IMR-90 (cell line): ENCODE measurements around the gene ZNF274.

ENCODE experiments used
- BHLHE40 ChIP-seq: fragments of 150-350 bp; IDR thresholded peaks from 2 replicates; pipeline ENCODE4 v1.6.1; 2016; ENCODE audit warnings: mild to moderate bottlenecking, low read depth, low read length
- CTCF ChIP-seq: conservative IDR thresholded peaks from 2 replicates; pipeline ENCODE4 v1.5.1; 2012; ENCODE audit warnings: mild to moderate bottlenecking, low read depth, low read length, improper control_type of control experiment
- MAZ ChIP-seq: IDR thresholded peaks from 2 replicates; pipeline ENCODE4 v1.6.1; 2012; ENCODE audit warnings: low read depth, mild to moderate bottlenecking, low read length, improper control_type of control experiment, moderate library complexity, borderline replicate concordance
- MXI1 ChIP-seq: IDR thresholded peaks from 2 replicates; pipeline ENCODE4 v1.6.1; 2012; ENCODE audit warnings: low read depth, mild to moderate bottlenecking, low read length, moderate library complexity, borderline replicate concordance
- POLR2A ChIP-seq: IDR thresholded peaks from 2 replicates; pipeline ENCODE4 v1.6.1; 2012; ENCODE audit warnings: mild to moderate bottlenecking, low read depth, low read length
- USF2 ChIP-seq: fragments of 150-350 bp; IDR thresholded peaks from 2 replicates; pipeline ENCODE4 v1.6.1; 2017; ENCODE audit warnings: mild to moderate bottlenecking, antibody characterized with exemption, low read length, low read depth

GRCh38 chr19:58181902-58182576, 822 bp upstream of the ZNF274 start:
- TF ChIP-seq CTCF (peak; percentile 19; the same call in 1 of the 2 replicates), USF2 (no peak), BHLHE40 (no peak), POLR2A (no peak), MXI1 (no peak), MAZ (no peak)
